ENCODE measurements around the gene CREB3L2.

CREB3L2 gene

DNA sequence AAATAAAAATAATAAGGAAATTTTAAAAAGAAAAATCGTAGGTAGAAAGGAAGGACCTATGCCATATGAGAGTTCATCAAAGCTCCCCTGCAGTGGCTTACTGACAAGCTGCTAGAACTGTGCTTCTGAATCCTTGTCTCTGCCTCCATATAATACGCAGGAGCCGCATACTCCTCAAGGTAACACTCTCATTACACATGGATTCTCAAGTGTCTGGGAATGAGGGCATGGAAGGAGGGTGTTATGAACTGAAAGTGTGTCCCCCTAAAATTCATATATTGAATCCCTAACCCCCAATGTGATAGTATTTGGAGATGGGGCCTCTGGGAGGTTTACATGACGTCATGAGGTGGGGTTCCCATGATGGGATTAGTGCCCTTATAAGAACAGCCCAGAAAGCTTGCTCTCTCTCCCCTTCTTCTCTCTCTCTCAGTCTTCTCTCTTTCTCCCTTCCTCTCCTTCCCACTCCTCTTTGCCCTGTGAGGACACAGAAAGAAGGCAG, 35.2 kb downstream of the CREB3L2 start:
- DNase-seq: no peak

DNA sequence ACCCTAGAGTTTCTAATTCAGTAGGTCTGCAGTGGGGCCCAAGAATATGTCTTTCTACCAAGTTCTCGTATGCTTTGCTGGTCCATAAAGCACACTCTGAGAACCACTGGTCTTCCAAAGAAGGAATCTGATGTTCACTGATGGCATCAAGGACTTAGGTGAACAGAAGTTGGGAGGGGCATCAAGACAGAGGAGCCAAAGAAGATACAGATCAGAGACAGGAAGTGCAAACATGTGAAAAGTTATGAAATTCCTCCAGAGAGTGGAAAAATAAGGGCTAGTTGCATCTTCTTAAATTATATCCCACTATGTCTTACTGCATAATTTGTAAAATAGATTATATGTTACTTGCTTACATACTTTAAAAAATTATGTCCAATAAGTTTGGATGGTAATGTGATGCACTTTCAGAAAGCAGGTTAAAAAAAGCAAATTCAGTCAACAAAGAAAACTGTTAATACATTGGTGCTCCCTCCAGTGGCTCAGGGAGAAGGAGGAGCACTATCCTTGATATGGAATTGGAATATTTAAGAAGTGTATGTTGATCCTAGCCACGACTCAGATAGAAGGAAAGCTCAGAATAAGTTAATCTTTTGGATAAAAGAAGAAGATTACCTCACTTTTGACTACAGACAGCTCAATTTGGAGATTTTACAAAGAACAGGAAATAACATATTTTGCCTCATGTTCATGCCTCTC, 35.8 kb downstream of the CREB3L2 start:
- DNase-seq: no peak

DNA sequence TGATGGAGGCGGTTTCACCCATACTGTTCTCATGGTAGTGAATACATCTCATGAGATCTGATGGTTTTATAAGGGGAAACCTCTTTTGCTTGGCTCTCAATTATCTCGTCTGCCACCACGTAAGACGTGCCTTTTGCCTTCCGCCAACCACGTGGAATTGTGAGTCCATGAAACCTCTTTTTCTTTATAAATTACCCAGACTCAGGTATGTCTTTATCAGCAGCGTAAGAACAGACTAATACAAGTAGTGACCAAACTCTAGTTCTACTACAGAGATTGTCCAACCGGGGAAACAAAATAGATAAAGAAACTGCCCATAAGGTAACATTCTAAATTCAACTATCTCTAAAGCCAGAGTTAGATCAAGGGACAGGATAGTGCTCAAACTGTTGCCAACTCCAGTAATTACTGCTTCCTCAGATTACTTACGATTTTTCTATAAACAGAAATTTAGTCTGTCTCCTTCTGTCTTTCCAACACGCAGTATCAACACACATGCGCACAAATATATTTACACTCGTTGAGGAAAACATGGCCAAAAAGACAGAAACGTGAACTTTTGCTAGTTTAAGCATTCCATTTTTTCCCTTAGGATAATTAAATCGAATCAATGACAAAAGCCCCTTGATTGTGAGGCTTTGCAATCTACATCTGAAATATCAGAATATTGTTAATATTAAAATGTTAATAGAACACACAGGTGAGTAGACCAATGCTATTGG, 36.9 kb downstream of the CREB3L2 start:
- no peak for DNase-seq

DNA sequence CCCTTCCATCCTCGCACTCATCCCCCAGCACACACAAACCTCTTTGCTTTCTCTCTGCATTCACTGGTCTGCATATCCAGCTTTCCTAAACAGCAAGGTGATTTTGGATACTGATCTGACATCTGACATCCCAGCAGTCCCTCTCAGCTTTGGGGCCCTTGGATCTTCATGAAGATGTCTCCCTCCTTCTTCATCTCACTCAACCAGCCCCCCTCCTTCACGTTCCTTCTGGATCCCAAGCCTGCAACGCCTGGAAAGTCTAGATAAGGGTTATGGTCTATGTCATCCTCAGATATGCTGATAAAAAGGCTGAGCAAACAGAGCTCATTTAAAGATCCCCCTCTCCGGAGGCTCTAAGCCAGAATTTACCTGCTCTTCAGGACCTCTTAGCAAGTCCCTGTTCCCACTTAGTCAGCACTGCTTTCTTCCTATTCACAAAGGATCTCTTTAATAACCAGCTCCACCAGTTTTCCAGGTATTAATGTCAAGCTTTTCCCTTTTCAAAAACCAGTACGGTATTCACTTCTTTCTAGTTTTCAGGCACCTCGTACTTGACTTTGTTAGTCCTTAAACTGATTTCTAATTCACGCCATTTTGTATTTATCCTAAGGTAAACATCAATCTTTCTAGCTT, 38.9 kb downstream of the CREB3L2 start:
- no peak for DNase-seq

DNA sequence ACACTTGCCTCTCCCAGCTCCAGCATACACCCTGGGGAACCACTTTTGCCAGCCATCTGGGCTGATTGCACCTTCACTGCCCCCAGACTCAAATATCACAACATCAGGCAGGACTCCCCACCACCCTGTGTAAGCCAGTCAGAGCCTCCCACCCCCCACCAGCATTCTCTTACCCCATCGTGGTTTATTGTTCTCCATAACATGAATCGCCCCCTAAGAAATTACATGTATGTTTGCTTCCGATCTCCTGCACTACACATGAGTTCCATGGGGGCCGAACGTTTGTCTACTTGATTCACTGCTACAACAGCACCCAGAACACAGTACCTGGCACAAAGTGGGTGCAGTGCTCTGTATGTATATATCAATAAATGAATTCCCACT, 39.4 kb downstream of the CREB3L2 start:
- no peak for DNase-seq

DNA sequence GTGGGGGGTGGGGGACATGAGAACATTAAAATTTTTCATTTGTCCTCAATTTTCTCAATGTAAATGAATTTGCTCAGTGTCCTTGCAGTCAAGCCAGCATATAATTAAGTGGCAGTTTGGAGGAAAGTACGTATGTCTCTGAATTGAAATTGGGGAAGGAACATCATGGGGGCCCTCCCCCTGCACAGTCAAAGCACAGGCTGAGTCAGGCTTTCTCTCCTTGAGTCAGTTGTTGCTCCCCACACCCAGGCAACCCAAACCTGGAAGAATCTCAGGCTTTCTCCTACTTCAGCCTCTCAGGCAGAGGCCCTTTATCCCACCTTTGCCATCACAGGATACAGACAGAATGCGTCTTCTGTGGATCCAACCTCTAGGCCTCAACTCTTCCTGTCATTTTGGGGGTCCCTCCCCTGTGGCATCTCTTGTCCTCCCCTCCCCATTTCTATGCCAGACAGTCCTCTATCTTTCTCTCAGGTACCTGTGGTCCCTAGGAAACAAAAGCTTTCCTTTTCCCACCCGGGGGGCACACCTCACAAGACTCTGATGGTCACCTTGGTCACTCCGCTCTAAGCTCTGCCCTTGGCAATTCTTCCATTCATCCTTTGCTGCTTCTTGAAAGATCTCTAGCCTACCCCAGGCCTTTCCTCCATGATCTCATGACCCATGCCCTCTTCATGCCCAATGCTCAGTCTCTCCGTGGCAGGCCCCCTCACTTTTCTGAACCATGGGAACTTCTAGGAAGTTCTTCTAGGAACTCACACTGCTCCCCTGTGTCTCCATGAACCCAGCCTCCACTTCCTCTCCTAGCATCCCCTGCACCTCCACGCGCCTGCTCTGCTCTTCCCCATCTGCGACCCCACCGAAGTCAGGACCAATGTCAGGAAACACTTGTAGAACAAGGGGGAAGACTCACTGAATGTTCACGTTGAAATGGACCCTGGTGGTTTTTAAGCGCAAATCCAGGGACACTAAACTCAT, 40.4 kb downstream of the CREB3L2 start:
- DNase-seq: peak in 1 of 2 donors; percentile 41

DNA sequence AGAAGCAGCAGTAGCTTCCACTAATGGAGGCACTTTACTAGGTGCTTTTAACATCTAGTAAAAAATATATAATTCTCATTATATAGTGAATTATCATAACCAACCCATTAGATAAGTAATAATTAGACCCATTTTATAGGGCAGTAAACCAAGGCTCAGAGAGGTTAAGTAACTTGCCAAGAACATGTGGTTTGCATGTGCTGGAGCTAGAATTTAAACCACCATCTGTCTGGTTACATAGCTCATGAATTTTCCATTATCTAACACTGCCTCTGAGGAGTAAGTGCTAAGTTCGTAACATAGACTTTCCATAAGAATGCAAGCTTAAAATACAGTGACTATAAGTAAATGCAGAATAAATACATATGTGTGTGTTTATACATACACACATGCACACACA, 41.9 kb downstream of the CREB3L2 start:
- no peak for DNase-seq

DNA sequence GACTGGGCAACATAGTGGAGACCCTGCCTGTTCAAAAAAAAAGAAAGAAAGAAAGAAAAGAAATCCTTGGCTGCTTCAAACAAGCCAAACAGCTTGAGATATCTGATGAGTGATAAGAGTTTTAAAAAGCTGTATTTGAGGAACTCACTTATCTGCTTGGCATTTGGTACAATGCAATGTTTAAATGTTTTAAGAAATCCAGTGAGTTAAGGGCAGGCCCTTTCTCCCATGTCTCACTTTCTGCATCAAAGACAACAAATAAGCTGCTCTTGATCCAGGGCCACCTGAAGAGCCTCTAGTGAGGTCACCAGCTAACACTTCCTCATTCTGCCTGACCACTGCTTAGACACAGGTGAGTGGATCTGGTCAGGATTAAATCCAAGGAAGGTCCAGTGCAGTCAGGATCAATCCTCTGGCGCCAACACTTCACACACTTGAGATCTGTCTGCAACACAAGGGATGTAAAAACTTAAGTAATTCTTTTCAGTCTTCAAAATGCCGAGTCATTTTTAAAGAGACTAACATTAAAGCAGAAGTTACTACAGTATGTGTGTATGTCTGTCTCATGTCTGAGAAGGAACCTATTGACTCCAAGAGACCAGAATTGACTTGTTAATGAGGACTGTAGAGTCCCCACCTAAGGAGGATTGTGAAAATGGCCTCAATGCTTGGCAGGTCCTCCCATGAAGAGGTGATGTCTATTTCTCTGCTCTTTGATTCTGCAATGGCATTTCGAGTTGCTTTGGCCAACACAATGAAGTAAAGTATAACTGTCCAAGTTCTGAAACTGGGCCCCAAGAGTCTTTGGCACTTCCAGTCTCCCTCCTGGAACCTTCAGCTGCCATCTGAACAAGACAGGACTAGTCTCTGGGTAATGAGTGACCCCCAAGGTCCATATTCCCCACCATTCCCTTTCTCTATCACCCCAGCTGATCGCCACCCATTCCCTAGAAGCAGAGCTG, 43.1 kb downstream of the CREB3L2 start:
- no peak for DNase-seq

DNA sequence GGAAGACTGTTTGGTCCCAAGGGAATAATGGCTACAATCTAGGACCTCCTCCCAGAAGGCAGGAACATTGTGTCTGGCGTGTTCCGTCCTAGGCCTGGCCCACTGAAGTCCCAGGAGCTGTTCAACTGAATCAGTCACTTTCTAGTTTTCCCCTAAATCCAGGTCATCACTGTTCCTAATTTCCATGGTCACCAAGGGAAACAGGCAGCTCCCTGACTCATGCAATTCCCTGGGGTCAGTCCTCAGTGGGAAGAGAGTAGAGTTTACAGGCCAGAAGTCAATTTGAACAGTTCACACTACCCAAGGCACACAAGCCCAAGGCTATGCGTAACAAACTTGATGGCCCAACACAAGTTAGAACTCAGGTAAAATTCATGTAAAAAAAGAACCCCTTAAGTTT, 44.0 kb downstream of the CREB3L2 start:
- no peak for DNase-seq

DNA sequence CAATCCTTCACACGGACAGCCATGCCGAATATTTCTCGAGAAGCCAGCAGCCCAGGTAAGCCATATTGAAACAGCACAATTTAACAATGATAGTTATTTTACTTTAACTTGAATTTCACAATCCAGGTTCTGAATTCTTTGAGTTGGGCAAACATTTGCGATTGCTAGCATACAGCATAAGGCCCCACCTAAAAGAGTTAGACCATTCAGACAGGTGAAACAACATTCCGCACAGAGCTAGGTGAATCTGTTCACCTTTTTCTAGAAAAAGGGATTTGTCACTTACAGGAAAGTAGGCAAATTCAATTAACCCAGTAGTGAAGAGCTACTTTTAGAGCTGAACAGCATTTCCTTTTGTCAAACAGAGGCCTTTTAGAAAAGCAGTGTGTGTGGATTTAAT, 45.3 kb downstream of the CREB3L2 start:
- DNase-seq: no peak

DNA sequence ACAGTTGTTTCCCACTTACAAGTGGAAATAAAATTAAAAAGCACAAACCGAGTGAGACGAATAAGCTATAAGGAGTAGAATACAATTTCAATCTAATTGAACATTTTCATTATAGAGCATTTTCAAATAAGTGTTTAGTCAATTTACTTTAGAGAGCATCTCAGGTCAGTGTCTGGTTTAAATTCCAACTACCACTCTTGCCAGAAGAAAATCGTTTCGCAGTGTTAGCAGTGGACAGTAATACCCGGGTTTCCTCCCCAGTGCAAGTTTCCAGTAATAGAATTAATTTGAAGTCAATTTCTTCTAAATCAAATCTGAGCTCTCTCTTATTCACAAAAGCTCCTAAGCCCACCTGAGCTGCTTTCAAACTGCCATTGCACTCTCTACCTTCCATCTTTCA, 45.7 kb downstream of the CREB3L2 start:
- no peak for DNase-seq

DNA sequence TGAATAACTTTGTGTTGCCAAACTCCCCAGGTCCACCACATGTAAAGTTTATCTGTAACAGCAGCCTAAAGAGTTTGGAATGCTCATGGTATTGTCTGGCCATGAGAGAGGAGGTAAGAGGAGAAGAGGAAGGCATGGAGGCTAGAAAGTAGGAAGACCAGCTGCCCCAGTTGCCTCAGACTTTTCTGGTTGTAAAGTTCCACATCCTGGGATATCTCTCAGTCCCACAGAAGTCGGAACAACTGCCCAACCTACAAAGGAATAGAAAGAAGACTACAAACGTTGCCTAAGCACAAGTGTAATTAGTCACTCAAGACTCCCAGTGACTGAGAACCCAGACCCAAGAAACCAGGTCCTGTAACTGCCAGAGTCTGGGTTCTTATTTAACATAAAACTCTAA, 47.3 kb downstream of the CREB3L2 start:
- DNase-seq: no peak

DNA sequence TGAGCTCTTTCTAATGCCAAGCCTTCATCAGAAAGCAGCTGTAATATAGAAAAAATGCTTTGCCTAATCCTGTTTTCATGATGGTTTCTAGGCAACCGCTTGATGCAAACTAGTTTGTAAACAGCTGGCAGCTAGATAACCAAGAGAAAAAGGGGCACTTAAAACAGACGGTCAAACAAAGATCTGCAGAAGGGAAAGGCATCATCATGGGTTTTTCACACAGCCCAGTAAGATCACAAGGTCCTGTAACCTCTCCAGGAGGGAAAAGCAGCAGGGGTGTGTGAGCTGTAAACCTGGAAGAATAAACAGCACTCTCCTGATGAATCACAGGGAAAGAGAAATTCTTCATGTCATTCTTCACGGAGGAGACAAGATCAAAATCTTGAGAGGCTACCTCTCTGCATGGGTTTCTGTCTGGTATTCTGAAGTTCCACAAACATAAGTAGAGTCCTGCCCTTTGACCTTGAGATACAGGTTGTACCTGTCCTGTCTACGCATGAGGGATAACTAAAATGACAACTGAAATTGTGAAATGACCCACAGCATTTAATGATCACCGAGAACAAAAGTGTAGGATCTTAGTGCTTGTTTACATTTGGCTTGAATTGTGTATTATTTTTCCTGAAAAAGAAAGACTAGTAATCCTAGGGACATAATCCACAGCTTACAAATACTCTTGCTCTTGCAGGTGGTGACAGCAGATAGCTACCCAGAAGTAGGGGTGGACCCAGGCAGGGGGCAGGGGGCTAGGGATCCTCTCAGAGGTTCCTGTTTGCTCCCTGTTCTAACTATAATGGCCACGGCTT, 48.0 kb downstream of the CREB3L2 start:
- DNase-seq: no peak

DNA sequence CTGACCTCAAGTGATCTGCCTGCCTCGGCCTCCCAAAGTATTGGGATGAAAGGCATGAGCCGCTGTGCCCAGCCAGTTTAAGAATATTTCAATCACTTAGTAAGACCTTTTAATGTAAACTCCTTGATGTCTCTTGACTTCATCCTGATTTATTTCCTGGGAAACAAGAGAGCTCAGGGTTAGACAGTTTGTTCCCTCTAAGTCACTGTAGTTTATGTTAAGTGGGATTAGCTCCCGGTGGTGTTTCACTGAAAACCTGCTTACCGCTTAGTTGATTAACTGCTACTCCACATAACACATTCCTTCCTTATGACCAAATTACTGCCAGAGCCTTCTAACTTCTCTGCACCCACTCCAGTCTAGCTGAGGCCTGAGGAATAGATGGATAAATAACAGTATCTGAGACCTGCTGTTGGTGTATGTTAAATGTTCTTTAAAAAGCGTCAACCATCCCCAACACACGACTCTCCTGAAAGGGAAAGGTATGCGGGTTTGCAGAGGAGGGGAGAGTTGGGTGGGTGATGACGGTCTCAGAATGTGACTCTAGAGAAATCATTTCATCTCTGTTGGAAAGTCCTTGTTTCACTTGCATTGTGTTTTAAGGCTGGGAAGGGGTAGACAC, 48.7 kb downstream of the CREB3L2 start:
- DNase-seq: no peak

DNA sequence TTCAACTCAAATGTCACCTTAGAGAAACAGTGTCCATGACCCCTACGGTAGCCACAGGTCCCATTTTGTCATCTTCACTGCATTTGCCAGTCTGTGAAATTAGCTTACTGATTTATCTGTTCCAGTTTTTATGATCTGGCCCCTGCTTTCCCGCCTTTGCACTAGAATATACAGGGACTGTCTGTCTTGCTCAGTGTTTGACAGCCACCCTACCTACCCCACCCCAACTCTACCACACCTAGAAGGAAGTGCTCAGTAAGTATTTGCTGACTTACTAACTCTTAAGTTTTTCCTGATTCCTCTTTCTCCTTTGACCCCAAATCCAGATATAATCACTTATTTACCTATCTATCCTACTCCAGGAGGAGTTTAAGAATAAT, 49.5 kb downstream of the CREB3L2 start:
- no peak for DNase-seq

DNA sequence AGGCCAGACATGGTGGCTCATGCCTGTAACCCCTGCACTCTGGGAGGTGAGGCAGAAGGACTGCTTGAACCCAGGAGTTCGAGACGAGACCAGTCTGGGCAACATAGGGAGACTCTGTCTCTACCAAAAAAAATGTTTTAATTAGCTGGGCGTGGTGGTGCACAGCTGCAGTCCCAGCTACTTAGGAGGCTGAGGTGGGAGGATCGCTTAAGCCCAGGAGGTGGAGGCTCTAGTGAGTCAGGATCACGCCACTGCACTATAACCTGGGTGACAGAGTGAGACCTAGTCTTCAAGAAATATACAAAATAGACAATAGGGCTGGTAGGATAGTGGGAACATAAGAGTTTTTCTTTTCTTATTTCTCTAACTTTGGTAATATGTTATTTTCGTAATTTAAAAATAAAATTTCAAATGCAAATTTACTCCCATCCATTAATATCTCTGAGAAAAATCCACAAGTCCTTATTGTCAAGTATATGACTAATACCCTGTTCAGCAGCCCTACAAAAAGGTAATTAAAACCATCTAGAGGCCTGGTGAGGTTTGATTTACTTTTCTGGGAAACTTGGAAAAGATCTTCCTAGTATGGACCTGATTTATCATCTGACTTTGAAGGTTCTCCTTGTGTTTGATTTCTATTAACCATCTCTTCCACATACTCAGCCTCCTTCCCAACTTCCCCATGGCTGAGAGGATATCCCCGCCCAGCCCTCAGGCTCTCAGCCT, 50.0 kb downstream of the CREB3L2 start:
- DNase-seq: no peak

DNA sequence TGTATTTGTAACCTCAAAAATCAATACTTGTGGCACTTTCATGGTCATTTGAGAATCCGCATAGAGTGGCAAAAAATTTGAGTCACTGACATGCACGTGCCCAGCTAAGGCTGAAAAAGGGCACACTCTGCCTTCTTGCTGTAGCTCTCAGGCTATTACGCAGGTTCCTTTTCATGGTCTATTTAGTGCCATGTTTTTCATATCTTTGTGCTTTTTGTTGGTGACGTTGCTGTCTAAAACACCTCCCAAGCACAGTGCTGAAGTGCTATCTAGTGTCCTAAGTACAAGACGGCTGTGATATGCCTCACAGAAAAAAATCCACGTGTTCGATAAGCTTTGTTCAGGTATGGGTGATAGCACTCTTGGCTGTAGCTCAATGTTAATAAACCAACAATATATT, 50.9 kb downstream of the CREB3L2 start:
- no peak for DNase-seq

DNA sequence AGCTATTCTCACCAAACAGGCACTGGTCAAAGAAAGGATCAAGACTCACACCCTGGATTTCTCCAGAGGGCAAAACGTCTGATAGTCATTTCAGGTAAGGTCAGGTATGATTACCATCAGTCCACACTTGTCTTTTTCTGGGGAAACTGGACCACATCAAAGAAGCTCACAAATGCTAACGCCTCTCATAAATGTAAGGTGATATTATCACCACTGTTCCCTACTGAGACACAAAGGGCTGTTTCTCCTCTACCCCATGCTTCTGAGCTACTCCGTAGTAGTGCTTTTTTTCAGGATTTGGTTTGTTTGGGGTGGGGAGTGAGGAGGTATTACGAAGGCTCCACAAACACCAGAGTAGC, 51.6 kb downstream of the CREB3L2 start:
- DNase-seq: no peak

DNA sequence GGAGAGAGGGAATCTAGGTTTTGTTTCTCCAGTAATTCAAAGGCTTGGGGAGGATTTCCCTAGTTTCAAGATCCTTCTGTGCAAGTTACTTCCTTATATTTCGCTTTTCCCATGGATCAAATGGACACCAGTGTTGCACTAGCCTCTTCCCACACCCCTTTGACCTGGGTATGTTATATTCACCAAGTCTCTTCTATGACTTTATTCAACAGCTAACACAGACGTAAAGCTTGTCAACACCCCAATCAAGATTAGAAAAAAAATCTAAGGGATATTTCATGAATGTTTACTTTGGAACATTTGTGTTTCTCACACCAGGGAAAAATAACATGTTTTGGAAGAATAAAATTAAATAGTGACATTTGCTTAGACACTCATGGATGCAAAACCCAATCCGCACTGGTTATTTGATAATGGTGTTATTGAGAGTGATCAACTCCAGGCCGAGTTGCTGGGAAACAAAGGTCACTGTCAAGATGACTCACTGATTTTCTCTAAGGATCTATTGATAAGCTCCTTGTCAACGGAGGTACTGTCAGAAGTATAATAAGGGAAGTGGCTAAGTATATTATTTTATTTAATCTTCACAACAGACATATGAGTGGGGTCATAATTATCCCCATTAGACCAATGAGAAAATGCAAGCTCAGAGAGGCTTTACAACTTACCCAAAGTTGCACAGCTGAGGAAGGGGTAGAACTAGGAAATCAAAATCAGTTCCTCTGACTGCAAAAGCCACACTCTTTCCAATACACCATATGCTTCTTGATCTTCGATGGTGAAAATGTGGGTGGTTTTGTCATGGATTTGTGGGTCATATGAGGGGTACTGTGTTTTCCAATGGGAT, 52.2 kb downstream of the CREB3L2 start:
- no peak for DNase-seq

Measured in CD4-positive, alpha-beta T cell treated with Interleukin-4 for 1 hour (primary cell).